Measurements from ENCODE around the gene MBOAT1.
"Not testable (repeated sequence)": the region's sequence is repeated elsewhere in the genome, so short reads cannot be mapped to it uniquely, and the experiment has no call there.

Gene MBOAT1

GRCh38 chr6:20212392-20213111 lies at the start of gene MBOAT1:
Gene MBOAT1 (minus strand): TSS chr6:20212469. CDS start chr6:20212234, 235 bp downstream.
- peak; percentile 46 to 52 for DNase-seq

GRCh38 chr6:20261685-20262084 lies 49.4 kb upstream of the MBOAT1 start:
- no peak for DNase-seq

GRCh38 chr6:20260360-20260759 lies 48.1 kb upstream of the MBOAT1 start:
- DNase-seq, result no peak

GRCh38 chr6:20259316-20260049 lies 47.2 kb upstream of the MBOAT1 start:
- DNase-seq, result no peak

- DNase-seq, result no peak
These were observed 43.2 kb upstream of the MBOAT1 start for GRCh38 chr6:20255428-20255827.

GRCh38 chr6:20254295-20254694 lies 42.0 kb upstream of the MBOAT1 start:
- DNase-seq, result no peak

- DNase-seq, result no peak
These were observed 40.8 kb upstream of the MBOAT1 start for GRCh38 chr6:20253021-20253420.

GRCh38 chr6:20252311-20252710 lies 40.0 kb upstream of the MBOAT1 start:
- no peak for DNase-seq

GRCh38 chr6:20251525-20251924 lies 39.3 kb upstream of the MBOAT1 start:
- DNase-seq, result no peak

- no peak for DNase-seq
These were observed 33.9 kb upstream of the MBOAT1 start for GRCh38 chr6:20246125-20246524.

- not testable (repeated sequence) for DNase-seq
These were observed 32.8 kb upstream of the MBOAT1 start for GRCh38 chr6:20244807-20245681.

- DNase-seq, result no peak
These were observed 31.0 kb upstream of the MBOAT1 start for GRCh38 chr6:20243288-20243687.

GRCh38 chr6:20242397-20242796 lies 30.1 kb upstream of the MBOAT1 start:
- no peak for DNase-seq

- DNase-seq, result no peak
These were observed 28.8 kb upstream of the MBOAT1 start for GRCh38 chr6:20241102-20241501.

- DNase-seq, result no peak
These were observed 26.7 kb upstream of the MBOAT1 start for GRCh38 chr6:20238688-20239587.

- DNase-seq, result no peak
These were observed 25.6 kb upstream of the MBOAT1 start for GRCh38 chr6:20237677-20238460.

- no peak for DNase-seq
These were observed 24.8 kb upstream of the MBOAT1 start for GRCh38 chr6:20236909-20237600.

- no peak for DNase-seq
These were observed 24.1 kb upstream of the MBOAT1 start for GRCh38 chr6:20236344-20236743.

GRCh38 chr6:20235041-20235440 lies 22.8 kb upstream of the MBOAT1 start:
- no peak for DNase-seq

GRCh38 chr6:20234136-20234535 lies 21.9 kb upstream of the MBOAT1 start:
- DNase-seq, result no peak

Measured in stimulated activated CD4-positive, alpha-beta T cell treated with anti-CD3 and anti-CD28 coated beads, Interleukin-4, amount 100 ng/mL, for 4 hours (primary cell).